ENCODE measurements around the gene DCDC2B.

DCDC2B gene

GRCh38 chr1:32184650-32185049, 24.2 kb upstream of the DCDC2B start:
- no peak overlapping the region for H3K4me3 ChIP-seq (ENCODE audit: low read depth, low read length)
- TF ChIP-seq CTCF (IDR thresholded peaks at IDR 0.05; ENCODE audit: borderline replicate concordance, insufficient read depth, low read depth, low read length), result no peak

- no peak for TF ChIP-seq CTCF (IDR thresholded peaks at IDR 0.05; ENCODE audit: borderline replicate concordance, insufficient read depth, low read depth, low read length)
- H3K4me3 ChIP-seq (ENCODE audit: low read depth, low read length), result no peak overlapping the region
Measured at GRCh38 chr1:32186077-32186476, 22.8 kb upstream of the DCDC2B start.

- no peak for TF ChIP-seq CTCF (IDR thresholded peaks at IDR 0.05; ENCODE audit: borderline replicate concordance, insufficient read depth, low read depth, low read length)
- no peak overlapping the region for H3K4me3 ChIP-seq (ENCODE audit: low read depth, low read length)
Measured at GRCh38 chr1:32186491-32186890, 22.4 kb upstream of the DCDC2B start.

GRCh38 chr1:32187850-32188249, 21.0 kb upstream of the DCDC2B start:
- TF ChIP-seq CTCF (IDR thresholded peaks at IDR 0.05; ENCODE audit: borderline replicate concordance, insufficient read depth, low read depth, low read length), result no peak

GRCh38 chr1:32192220-32192948, 16.5 kb upstream of the DCDC2B start:
- no peak overlapping the region for H3K4me3 ChIP-seq (ENCODE audit: low read depth, low read length)
- no peak for TF ChIP-seq CTCF (IDR thresholded peaks at IDR 0.05; ENCODE audit: borderline replicate concordance, insufficient read depth, low read depth, low read length)

More at GRCh38 chr1:32187850-32188249, 21.0 kb upstream of the DCDC2B start:
- H3K4me3 ChIP-seq (ENCODE audit: low read depth, low read length), result no peak overlapping the region

GRCh38 chr1:32194984-32195383, 13.9 kb upstream of the DCDC2B start:
- H3K4me3 ChIP-seq (ENCODE audit: low read depth, low read length), result no peak overlapping the region
- no peak for TF ChIP-seq CTCF (IDR thresholded peaks at IDR 0.05; ENCODE audit: borderline replicate concordance, insufficient read depth, low read depth, low read length)

- TF ChIP-seq CTCF (IDR thresholded peaks at IDR 0.05; ENCODE audit: borderline replicate concordance, insufficient read depth, low read depth, low read length), result no peak
- no peak overlapping the region for H3K4me3 ChIP-seq (ENCODE audit: low read depth, low read length)
Measured at GRCh38 chr1:32195531-32195930, 13.4 kb upstream of the DCDC2B start.

Data from GM12875 (cell line).